SJCRH30 (cell line): Measurements from ENCODE around the gene MOCOS. TPM values are rescaled to one million over a fixed set of nuclear protein-coding genes. Genes with fewer than 3 reads are reported as not detected.

Experiments
- DNase-seq, 2 experiments: peaks; one replicate each; pipeline ENCODE4 v3.0.0-alpha.2; 2015 to 2020
- H3K27ac ChIP-seq: fragments of 250-450 bp; sonication (Bioruptor Pico); 2 replicates; pipeline ENCODE4 v1.5.1; 2020; ENCODE audit warnings: mild to moderate bottlenecking, moderate library complexity
- H3K27me3 ChIP-seq: fragments of 250-450 bp; sonication (Bioruptor Pico); 2 replicates; pipeline ENCODE4 v1.5.1; 2020; ENCODE audit warnings: mild to moderate bottlenecking, moderate library complexity
- H3K36me3 ChIP-seq: fragments of 250-450 bp; sonication (Bioruptor Pico); 2 replicates; pipeline ENCODE4 v1.5.1; 2020; ENCODE audit warnings: mild to moderate bottlenecking, moderate library complexity
- H3K4me1 ChIP-seq: fragments of 250-450 bp; sonication (Bioruptor Pico); 2 replicates; pipeline ENCODE4 v1.5.1; 2020; ENCODE audit warnings: mild to moderate bottlenecking, moderate library complexity
- H3K4me3 ChIP-seq: fragments of 250-450 bp; sonication (Bioruptor Pico); 2 replicates; pipeline ENCODE4 v1.5.1; 2020; ENCODE audit warnings: mild to moderate bottlenecking, moderate library complexity
- H3K9me3 ChIP-seq: fragments of 250-450 bp; sonication (Bioruptor Pico); replicated peaks from 2 replicates; pipeline ENCODE4 v1.5.1; 2020; ENCODE audit warnings: mild to moderate bottlenecking, moderate library complexity
- total RNA-seq: library from RNA; depleted of rRNA; stranded (reverse); fragments of >200 nt; shearing (Covaris generic); gene quantifications from 2 replicates; pipeline ENCODE4 v1.2.3, GENCODE V29; 2014

MOCOS gene
- total RNA-seq, 1 experiment from 2014 or later = not detected

- Histone ChIP-seq H3K4me1 (no peaks in the 10 kb centered on the region), H3K27me3 (no peaks in the 10 kb centered on the region), H3K4me3 (no peak overlapping the region), H3K9me3 (no peaks in the 10 kb centered on the region), H3K27ac (no peak overlapping the region), H3K36me3 (no peaks in the 10 kb centered on the region)
- DNase-seq = no peak
Observed at GRCh38 chr18:36187826-36188721, 777 bp downstream of the MOCOS start.

GRCh38 chr18:36188916-36189315 is 1.6 kb downstream of the MOCOS start:
- Histone ChIP-seq H3K27me3 (no peaks in the 10 kb centered on the region), H3K27ac (no peak overlapping the region), H3K4me3 (no peak overlapping the region), H3K36me3 (no peaks in the 10 kb centered on the region), H3K4me1 (no peaks in the 10 kb centered on the region), H3K9me3 (no peaks in the 10 kb centered on the region)
- no peak for DNase-seq

GRCh38 chr18:36189486-36189885 is 2.2 kb downstream of the MOCOS start:
- no peaks in the 10 kb centered on the region for H3K9me3 ChIP-seq
- H3K27ac ChIP-seq = no peak overlapping the region
- H3K4me1 ChIP-seq = no peaks in the 10 kb centered on the region
- no peak overlapping the region for H3K4me3 ChIP-seq
- no peaks in the 10 kb centered on the region for H3K27me3 ChIP-seq
- no peak for DNase-seq
- no peaks in the 10 kb centered on the region for H3K36me3 ChIP-seq

GRCh38 chr18:36191286-36191685 is 4.0 kb downstream of the MOCOS start:
- DNase-seq = no peak
- no peaks in the 10 kb centered on the region for H3K4me1 ChIP-seq
- H3K9me3 ChIP-seq = no peaks in the 10 kb centered on the region
- no peaks in the 10 kb centered on the region for H3K36me3 ChIP-seq
- H3K27ac ChIP-seq = no peak overlapping the region
- H3K27me3 ChIP-seq = no peaks in the 10 kb centered on the region
- H3K4me3 ChIP-seq = no peak overlapping the region

- Histone ChIP-seq H3K4me1 (no peaks in the 10 kb centered on the region), H3K36me3 (no peaks in the 10 kb centered on the region), H3K4me3 (no peak overlapping the region), H3K27ac (no peak overlapping the region), H3K9me3 (no peaks in the 10 kb centered on the region), H3K27me3 (no peaks in the 10 kb centered on the region)
- no peak for DNase-seq
Observed at GRCh38 chr18:36191711-36192110, 4.4 kb downstream of the MOCOS start.

GRCh38 chr18:36194600-36195315 is 7.5 kb downstream of the MOCOS start:
- H3K27ac ChIP-seq = no peak overlapping the region
- H3K4me1 ChIP-seq = no peaks in the 10 kb centered on the region
- no peaks in the 10 kb centered on the region for H3K27me3 ChIP-seq

GRCh38 chr18:36195427-36196122 is 8.3 kb downstream of the MOCOS start:
- Histone ChIP-seq H3K27me3 (no peaks in the 10 kb centered on the region), H3K9me3 (no peaks in the 10 kb centered on the region), H3K27ac (no peak overlapping the region), H3K4me3 (no peak overlapping the region), H3K36me3 (no peaks in the 10 kb centered on the region), H3K4me1 (no peaks in the 10 kb centered on the region)
- DNase-seq = no peak

More at GRCh38 chr18:36194600-36195315, 7.5 kb downstream of the MOCOS start:
- H3K4me3 ChIP-seq = no peak overlapping the region
- no peaks in the 10 kb centered on the region for H3K9me3 ChIP-seq
- no peaks in the 10 kb centered on the region for H3K36me3 ChIP-seq
- DNase-seq = no peak

- DNase-seq = no peak
- Histone ChIP-seq H3K9me3 (no peaks in the 10 kb centered on the region), H3K27ac (no peak overlapping the region), H3K4me3 (no peak overlapping the region), H3K4me1 (no peaks in the 10 kb centered on the region), H3K36me3 (no peaks in the 10 kb centered on the region), H3K27me3 (no peaks in the 10 kb centered on the region)
Observed at GRCh38 chr18:36196238-36196995, 9.1 kb downstream of the MOCOS start.

- Histone ChIP-seq H3K9me3 (no peaks in the 10 kb centered on the region), H3K27me3 (no peaks in the 10 kb centered on the region), H3K36me3 (no peaks in the 10 kb centered on the region), H3K27ac (no peak overlapping the region), H3K4me1 (no peaks in the 10 kb centered on the region), H3K4me3 (no peak overlapping the region)
- no peak for DNase-seq
Observed at GRCh38 chr18:36197511-36198166, 10.3 kb downstream of the MOCOS start.

GRCh38 chr18:36199691-36200295 is 12.5 kb downstream of the MOCOS start:
- Histone ChIP-seq H3K36me3 (no peaks in the 10 kb centered on the region), H3K27ac (no peak overlapping the region), H3K27me3 (no peaks in the 10 kb centered on the region), H3K4me3 (no peak overlapping the region), H3K9me3 (no peaks in the 10 kb centered on the region), H3K4me1 (no peaks in the 10 kb centered on the region)
- DNase-seq = no peak

GRCh38 chr18:36200354-36200771 is 13.1 kb downstream of the MOCOS start:
- Histone ChIP-seq H3K36me3 (no peaks in the 10 kb centered on the region), H3K27me3 (no peaks in the 10 kb centered on the region), H3K4me1 (no peaks in the 10 kb centered on the region), H3K9me3 (no peaks in the 10 kb centered on the region), H3K27ac (no peak overlapping the region), H3K4me3 (no peak overlapping the region)
- DNase-seq = no peak

GRCh38 chr18:36201765-36202164 is 14.5 kb downstream of the MOCOS start:
- Histone ChIP-seq H3K27ac (no peak overlapping the region), H3K36me3 (no peaks in the 10 kb centered on the region), H3K9me3 (no peaks in the 10 kb centered on the region), H3K4me1 (no peaks in the 10 kb centered on the region), H3K4me3 (no peak overlapping the region), H3K27me3 (no peaks in the 10 kb centered on the region)
- no peak for DNase-seq

GRCh38 chr18:36203360-36203895 is 16.1 kb downstream of the MOCOS start:
- Histone ChIP-seq H3K4me3 (no peak overlapping the region), H3K27ac (no peak overlapping the region), H3K27me3 (no peaks in the 10 kb centered on the region), H3K9me3 (no peaks in the 10 kb centered on the region), H3K4me1 (no peaks in the 10 kb centered on the region), H3K36me3 (no peaks in the 10 kb centered on the region)
- DNase-seq = no peak
